Measurements from ENCODE around the gene PROB1. TPM values are rescaled to one million over a fixed set of nuclear protein-coding genes. Genes with fewer than 3 reads are reported as not detected.

The PROB1 gene
- total RNA-seq, 4 donors from 2014 or later, result 0.08 to 0.44 (median 0.35) TPM

GRCh38 chr5:139385061-139386049, 9.5 kb downstream of the PROB1 start:
- Histone ChIP-seq H3K36me3 (no peaks in the 10 kb centered on the region), H3K4me1 (peaks cover 42% of the 10 kb centered on the region), H3K4me3 (peak overlapping the region; percentile 31), H3K27ac (peak overlapping the region; percentile 70), H3K27me3 (no peaks in the 10 kb centered on the region), H3K9me3 (no peaks in the 10 kb centered on the region)
- WGBS, result 36% methylated on average over 8 of the region's 8 CpGs
- TF ChIP-seq CTCF (IDR thresholded peaks at IDR 0.05), result no peak
- TF ChIP-seq EP300 (IDR thresholded peaks at IDR 0.05), result no peak
- no peak for TF ChIP-seq POLR2A (IDR thresholded peaks at IDR 0.05)
- TF ChIP-seq POLR2AphosphoS5 (IDR thresholded peaks at IDR 0.05), result no peak
- no peak for DNase-seq (ENCODE audit: low spot score in 2 of 2)

DNA sequence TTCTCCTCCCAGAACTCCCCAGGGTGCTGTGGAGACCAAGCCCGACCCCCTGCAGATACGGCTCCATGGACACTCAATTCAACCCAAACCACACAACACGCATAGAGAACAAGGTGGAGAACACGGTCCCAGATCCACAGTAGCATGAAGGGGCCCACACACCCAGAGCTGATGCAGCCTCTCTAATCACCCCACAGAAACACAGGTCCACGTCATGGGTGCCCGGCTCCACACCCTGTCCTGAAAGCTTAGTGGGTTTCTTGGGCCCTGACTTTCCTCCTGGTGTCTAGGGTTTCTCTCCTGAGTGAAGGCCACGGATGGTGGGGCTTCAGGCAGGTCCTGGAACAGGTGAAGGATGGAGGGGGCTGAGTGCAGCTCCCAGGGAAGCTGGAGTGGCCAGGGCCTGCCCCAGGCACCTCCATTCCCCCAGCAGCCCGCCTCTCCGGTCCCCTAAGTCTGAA, 10.3 kb downstream of the PROB1 start:
- Histone ChIP-seq H3K36me3 (no peaks in the 10 kb centered on the region), H3K4me1 (peaks cover 42% of the 10 kb centered on the region), H3K9me3 (no peaks in the 10 kb centered on the region), H3K27me3 (no peaks in the 10 kb centered on the region), H3K27ac (peak overlapping the region; percentile 70), H3K4me3 (peak overlapping the region; percentile 31)
- TF ChIP-seq CTCF (IDR thresholded peaks at IDR 0.05) (no peak), POLR2A (IDR thresholded peaks at IDR 0.05) (no peak), POLR2AphosphoS5 (IDR thresholded peaks at IDR 0.05) (no peak), EP300 (IDR thresholded peaks at IDR 0.05) (no peak)
- DNase-seq (ENCODE audit: low spot score in 2 of 2), result no peak
- 43% methylated on average over 8 of the region's 9 CpGs for WGBS

GRCh38 chr5:139383993-139384590, 10.8 kb downstream of the PROB1 start:
- DNase-seq (ENCODE audit: low spot score in 2 of 2), result peak in 1 of 2 donors; percentile 76
- no peaks in the 10 kb centered on the region for H3K36me3 ChIP-seq
- whole genome bisulfite sequencing, result 61% methylated on average over 7 of the region's 7 CpGs
- no peaks in the 10 kb centered on the region for H3K9me3 ChIP-seq
- H3K4me3 ChIP-seq, result no peak overlapping the region
- H3K4me1 ChIP-seq, result peaks cover 43% of the 10 kb centered on the region
- no peak for TF ChIP-seq EP300 (IDR thresholded peaks at IDR 0.05)
- no peak for TF ChIP-seq POLR2AphosphoS5 (IDR thresholded peaks at IDR 0.05)
- no peak for TF ChIP-seq CTCF (IDR thresholded peaks at IDR 0.05)
- TF ChIP-seq POLR2A (IDR thresholded peaks at IDR 0.05), result no peak
- no peaks in the 10 kb centered on the region for H3K27me3 ChIP-seq
- H3K27ac ChIP-seq, result peak overlapping the region; percentile 70

- WGBS, result 59% methylated on average over 10 of the region's 10 CpGs
- Histone ChIP-seq H3K27ac (peak within 1 kb of the TSS; percentile 70), H3K36me3 (no peaks in the 10 kb centered on the region), H3K9me3 (no peaks in the 10 kb centered on the region), H3K27me3 (no peaks in the 10 kb centered on the region), H3K4me3 (no peak within 1 kb of the TSS), H3K4me1 (peaks cover 46% of the 10 kb centered on the region)
- TF ChIP-seq POLR2AphosphoS5 (IDR thresholded peaks at IDR 0.05) (no peak), CTCF (IDR thresholded peaks at IDR 0.05) (no peak), POLR2A (IDR thresholded peaks at IDR 0.05) (no peak), EP300 (IDR thresholded peaks at IDR 0.05) (no peak)
- DNase-seq (ENCODE audit: low spot score in 2 of 2), result peak; percentile 40 to 76
These were observed 11.5 kb downstream of the PROB1 start, which contains the start of gene SLC23A1 for GRCh38 chr5:139383275-139383992. Gene SLC23A1 (minus strand): TSS chr5:139383297. CDS start chr5:139383253, 44 bp downstream.

Measured in suprapubic skin (tissue), 4 donors.